GM12873 (cell line): ENCODE measurements around the gene SLAMF1.

ENCODE experiments used
- TF ChIP-seq, protein P1 (sequence below): IDR thresholded peaks from 2 replicates; pipeline ENCODE4 v1.5.1; 2012; ENCODE audit warnings: low read depth, mild to moderate bottlenecking, moderate library complexity, low read length, control low read depth; ENCODE audit not compliant: insufficient read depth; ENCODE audit errors: missing control alignments

SLAMF1 gene

DNA sequence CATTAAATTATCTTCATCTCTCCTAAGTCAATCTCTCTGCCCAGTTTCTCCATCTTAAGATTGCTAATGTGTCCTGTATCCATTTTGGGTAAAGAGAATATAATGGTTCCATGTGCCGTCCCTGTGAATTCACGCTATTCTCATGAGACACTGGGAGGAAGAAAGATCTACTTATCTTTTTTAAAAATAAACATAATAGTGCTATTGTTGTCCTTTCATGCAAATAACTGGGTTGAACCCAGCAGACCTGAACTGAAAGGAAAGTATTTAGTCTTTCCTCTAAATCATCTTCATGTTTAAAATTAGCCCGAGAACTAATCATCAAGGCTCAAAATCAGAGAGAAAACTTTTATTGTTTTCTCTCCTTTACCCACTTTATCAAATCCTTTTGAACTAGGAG lies 22.4 kb downstream of the SLAMF1 start:
- TF ChIP-seq, protein P1, sequence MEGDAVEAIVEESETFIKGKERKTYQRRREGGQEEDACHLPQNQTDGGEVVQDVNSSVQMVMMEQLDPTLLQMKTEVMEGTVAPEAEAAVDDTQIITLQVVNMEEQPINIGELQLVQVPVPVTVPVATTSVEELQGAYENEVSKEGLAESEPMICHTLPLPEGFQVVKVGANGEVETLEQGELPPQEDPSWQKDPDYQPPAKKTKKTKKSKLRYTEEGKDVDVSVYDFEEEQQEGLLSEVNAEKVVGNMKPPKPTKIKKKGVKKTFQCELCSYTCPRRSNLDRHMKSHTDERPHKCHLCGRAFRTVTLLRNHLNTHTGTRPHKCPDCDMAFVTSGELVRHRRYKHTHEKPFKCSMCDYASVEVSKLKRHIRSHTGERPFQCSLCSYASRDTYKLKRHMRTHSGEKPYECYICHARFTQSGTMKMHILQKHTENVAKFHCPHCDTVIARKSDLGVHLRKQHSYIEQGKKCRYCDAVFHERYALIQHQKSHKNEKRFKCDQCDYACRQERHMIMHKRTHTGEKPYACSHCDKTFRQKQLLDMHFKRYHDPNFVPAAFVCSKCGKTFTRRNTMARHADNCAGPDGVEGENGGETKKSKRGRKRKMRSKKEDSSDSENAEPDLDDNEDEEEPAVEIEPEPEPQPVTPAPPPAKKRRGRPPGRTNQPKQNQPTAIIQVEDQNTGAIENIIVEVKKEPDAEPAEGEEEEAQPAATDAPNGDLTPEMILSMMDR = no peak

DNA sequence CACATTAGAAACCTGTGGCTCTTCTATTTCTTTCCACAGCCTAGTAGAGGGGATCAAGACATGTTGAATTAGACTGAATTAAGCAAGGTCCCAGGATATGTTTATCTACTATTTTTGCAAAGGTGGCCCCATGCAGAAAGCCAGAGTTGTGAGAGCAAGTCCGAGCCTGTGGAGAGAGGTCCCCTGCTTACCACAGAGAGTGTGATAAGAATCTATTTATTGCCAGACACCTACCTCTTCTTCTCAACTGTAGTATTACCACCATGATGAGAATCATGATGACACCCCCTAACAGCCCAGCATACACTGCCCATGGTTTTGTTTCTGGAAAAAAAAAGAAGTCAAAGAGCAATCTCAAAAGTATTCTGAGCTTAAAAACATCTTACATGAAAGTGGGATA lies 23.0 kb downstream of the SLAMF1 start:
- TF ChIP-seq, protein P1 = no peak

DNA sequence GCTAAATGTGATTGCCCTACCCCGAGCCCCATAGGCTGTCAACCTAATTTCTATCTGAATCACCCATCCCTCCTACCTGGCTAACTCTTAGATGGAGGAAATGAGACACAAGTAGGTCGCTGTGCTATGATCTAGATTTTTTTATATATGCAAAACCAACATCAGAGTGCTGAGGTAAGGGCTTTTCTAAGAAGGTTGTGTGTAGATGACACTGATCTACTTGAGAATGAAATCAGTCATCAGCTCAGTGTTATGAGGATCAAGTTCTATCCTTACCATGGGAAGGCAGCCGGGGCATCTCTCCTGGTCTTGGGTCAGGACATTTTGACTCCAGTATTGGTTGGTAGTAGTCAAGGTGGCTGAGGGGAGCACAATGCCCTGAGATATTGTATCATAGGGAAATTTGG lies 23.6 kb downstream of the SLAMF1 start:
- TF ChIP-seq, protein P1 = no peak

DNA sequence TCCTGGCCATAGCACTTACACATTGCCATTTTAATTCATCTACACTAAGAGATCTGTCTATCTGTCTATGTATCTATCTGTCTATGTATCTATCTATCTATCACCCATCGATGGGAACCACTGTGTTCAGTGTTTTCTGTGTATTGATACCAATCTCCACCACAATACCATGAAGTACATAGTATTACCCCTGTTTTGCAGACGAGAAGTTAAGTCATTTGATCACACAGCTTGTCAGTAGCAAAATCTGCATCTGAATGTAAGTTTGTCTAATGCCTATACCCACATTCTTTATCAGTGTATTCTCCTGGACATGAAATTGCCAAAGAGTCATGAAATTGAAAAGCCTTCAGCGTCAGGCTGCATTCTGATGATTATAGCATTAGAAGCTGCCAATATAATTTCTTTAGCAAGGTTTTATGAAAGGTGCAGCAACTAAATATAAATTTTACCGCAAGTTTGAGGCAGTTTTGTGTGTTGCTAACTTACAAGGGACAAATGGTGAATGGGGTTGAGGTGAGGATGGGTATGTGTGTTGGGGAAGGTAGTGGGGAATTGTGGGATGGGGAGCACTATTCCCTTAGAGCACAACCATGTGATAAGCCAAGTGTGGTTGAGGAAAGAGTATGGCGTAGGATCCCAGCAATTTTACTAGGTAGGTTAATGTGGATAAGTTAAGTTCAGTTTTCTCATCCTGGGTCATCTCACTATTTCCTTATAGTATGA lies 24.2 kb downstream of the SLAMF1 start:
- TF ChIP-seq, protein P1 = no peak

DNA sequence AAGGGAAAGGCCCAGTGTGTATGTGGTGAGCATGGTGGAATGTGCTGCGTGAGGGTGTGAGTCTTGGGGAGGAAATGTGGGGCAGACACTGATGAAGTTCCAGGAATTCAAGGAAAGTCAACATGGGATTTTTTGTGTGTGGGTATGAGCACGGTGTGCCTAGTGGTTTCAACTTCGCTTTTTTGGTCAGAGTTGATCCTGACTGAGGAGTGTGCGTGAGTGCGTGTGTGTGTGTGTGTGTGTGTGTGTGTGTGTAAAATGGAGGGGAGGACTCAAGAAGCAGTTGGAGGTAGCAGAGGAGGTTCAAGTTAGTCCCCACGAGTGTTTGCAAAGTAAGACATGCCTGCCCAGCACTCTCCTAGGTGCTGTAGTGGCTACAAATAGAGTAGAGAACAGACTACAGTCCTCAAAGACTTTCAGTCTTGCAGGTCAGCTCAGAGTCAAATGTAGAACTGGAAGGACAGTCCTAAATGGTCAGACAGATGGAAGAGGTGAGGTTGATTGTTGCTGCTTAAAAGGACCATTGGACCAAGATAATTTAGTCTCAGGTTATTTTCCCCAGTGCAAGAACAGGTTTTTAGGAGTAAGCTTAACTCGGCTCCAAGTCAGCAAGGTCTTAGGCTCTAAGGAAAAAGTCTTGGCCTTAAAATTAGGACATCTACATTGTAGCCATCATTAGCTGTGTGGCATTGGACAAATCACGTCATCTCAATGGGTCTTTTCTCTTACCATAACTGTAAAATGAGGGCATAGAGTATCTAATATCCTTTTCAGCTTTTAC lies 25.0 kb downstream of the SLAMF1 start:
- TF ChIP-seq, protein P1 = no peak

DNA sequence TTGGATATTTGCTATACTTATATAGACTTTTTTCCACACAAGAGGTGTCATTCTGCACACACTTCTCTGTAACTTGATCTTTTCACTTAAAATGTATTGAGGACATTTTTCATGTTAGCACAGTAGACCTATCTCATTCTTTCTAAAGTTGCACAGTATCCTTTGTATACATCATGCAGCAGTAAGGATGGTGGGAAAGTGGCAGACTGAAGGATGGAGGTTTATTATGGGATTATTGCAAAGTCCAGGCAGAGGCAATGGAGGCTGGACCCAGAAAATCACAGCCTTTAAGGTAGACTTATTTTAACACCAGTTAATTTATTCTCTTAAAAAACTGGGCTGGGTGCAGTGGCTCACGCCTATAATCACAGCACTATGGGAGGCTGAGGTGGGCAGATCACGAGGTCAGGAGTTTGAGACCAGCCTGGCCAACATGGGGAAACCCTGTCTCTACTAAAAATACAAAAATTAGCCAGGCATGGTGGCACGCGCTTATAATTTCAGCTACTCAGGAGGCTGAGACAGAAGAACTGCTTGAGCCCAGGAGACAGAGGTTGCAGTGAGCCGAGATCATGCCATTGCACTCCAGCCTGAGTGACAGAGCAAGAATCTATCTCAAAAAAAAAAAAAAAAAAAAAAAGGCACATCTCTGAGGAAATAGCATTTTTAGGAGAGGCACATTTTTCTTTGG lies 25.8 kb downstream of the SLAMF1 start:
- TF ChIP-seq, protein P1 = no peak

DNA sequence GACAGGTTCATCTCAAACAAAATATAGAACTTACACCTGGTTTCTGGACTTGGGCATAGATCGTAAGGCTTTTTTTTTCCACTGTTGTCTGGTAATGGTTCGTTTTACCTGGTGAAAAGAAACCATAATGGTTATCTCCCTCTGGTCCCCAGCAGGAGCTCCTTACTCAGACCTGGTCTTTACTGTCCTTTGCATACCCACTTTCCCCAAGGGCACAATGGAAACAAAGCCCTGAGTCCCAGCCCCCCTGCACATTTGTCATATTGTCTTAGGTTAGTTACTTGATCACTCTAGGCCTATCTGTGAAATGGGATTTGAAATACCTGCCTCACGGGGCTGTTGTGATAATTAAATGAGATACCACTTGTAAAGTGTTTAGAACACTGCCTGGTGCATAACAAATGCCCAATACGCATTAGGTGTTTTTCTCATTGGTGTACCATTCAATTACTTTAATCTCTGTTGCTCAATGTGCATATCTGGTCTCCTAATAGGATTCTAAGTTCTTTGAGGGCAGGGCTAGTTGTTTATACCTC lies 27.0 kb downstream of the SLAMF1 start:
- TF ChIP-seq, protein P1 = no peak
